ENCODE measurements around the gene GALNT7.
"Not testable (repeated sequence)": the region's sequence is repeated elsewhere in the genome, so short reads cannot be mapped to it uniquely, and the experiment has no call there.

GALNT7 gene

DNA sequence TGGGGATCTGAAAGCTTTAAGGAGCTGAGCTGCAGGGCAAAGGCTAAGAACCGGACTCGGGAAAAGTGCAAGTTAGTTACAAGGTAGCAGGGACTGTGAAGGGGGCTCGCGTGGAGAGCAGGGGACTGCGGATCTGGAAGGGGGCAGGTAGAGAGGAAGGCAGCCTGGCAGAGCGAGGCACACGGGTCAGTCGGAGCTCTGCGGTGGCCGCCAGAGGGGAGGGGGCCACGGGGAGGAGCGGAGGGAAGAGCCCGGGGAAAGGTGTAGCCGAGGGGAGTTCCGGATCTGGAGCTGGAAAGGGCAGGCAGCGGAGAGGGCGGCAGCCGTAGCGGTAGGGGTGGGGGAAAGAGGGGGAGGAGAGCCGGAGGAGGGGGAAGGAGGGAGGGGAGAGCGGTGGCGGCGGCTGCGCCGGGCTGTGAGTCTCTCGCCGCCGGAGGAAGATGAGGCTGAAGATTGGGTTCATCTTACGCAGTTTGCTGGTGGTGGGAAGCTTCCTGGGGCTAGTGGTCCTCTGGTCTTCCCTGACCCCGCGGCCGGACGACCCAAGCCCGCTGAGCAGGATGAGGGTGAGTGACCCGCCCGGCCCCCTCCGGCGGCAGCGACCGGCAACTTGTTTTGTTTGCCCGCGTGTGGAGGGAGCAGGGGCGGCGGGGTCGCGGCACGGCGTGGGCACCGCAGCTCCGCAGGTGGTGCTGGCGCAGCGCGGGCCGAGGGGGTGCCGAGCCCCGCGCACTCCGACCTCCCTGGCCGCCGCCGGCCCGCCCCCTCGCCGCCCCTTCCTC lies at the start of gene GALNT7:
GALNT7 (plus strand) TSS at position 416 of the 782 bp plus-strand sequence; CDS start at position 441, 25 bp downstream.
- DNase-seq = peak; percentile 20 to 64

GRCh38 chr4:173118819-173119218 lies 49.8 kb upstream of the GALNT7 start:
- not testable (repeated sequence) for DNase-seq

DNA sequence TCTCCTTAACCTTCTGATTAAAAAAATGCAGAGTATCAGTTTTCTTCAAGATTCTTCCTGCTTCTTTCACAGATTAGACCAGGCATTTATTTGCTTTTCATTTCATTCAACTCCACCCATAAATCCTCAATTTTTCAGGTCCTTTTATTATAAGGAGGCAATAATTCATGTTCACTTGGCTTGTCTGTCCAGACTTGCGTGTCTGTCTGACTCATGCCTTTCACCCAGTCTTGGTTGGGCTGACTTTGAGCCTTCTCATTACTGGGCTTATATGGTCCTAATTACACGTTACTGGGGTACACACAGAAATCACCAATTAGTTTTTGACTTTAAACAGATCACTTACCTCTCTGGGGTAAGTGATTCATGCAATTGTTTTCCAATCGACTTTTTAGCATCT lies 48.8 kb upstream of the GALNT7 start:
- DNase-seq = no peak

DNA sequence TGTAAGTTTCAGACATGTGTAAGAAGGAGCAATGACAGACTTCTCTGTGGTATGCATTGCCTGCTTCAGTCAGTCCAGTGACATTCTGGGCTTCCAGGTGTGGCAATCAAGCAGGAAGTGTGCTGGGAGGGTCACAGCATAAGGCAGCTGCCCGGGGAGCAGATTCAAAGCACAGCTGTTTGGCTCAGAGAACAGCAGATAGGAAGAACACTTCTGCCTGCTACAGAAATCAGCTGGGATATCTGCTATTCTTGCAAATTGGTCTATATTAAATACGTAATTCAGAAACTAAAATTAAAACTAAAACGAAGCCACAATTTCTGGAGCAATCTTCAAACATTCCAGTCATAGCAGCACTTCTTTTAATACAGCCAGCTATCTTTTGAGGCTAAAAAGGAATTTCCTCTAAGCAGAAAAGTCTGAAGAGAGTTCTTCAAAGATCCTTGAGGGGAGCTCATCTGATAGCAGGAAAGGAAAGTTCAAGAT lies 47.5 kb upstream of the GALNT7 start:
- peak in 1 of 2 experiments; percentile 10 for DNase-seq

GRCh38 chr4:173124209-173124865 lies 44.3 kb upstream of the GALNT7 start:
- no peak for DNase-seq

GRCh38 chr4:173125216-173125812 lies 43.3 kb upstream of the GALNT7 start:
- no peak for DNase-seq

DNA sequence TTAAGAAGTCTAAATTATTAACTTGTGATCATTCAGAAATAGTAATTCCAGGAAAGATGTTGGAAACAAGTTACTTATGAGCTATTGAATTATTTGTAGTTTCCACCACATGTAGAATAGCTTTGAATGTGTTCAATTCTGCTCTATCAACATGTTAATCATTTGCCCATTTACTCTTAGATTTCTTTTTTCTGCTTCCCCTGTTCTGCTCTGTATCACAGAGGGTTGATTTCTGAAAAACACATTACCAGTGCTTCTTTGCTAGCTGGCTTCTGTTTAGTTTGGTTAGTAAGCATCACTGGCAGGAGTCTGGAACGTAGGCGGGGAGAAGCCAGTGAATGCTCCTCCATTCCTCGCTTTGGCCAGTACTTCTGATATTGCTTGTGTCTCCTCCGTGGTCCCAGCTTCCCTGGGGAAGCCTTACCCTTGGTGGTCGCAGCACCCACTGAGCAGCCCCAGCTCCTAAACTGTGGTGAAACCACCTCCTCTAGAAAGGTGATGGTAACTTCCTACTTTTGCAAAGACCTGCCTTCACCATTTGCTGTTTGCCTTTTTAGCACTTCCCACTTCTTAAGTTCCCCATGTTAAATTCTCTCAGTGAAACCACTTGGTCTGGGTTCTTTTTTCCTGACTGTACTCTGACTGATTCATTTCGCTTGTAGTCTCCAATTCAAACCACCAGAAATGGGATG lies 40.3 kb upstream of the GALNT7 start:
- no peak for DNase-seq

- no peak for DNase-seq
Observed at GRCh38 chr4:173130687-173131086, 37.9 kb upstream of the GALNT7 start.

DNA sequence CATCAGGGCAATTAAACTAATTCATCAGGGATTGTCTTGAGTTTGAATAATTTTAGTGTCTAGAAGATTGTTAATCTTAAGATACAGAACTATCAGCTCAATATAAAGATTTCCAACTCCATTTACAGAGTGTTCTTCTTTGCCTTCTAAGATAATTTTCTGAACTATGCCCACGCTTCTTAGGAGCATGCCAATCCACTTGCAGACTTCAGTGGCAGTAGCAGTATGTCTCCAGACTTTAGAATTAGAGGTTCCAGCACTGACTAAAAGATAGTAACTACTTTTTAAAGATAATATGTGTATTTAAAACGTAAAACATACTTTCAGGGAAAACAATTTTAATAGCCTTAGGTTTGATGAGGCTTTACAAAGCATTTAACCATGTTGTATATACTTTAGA lies 34.2 kb upstream of the GALNT7 start:
- no peak for DNase-seq

DNA sequence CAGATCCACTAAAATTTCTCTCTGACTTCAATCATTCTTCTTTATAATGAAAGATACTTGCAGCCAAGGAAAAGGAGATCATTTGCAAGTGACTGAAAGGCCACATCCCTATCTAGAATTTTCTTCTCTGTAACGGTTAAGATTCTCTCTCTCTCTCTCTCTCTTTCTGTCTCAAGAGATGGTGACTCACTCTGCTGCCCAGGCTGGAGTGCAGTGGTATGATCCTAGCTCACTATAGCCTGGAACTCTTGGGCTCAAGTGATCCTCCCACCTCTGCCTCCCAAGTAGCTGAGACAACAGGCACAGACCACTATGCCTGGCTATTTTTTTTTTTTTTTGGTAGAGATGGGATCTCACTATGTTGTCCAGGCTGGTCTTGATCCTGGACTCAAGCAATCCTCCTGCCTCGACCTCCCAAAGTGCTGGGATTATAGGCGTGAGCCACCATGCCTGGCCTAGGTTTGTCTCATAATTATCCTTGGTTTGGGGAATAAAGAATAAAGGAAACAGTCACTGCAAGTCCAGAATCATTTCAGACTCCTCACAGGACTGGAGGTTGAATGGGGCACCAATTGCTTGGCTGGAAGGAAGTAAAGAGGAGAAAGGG lies 33.3 kb upstream of the GALNT7 start:
- DNase-seq = no peak

DNA sequence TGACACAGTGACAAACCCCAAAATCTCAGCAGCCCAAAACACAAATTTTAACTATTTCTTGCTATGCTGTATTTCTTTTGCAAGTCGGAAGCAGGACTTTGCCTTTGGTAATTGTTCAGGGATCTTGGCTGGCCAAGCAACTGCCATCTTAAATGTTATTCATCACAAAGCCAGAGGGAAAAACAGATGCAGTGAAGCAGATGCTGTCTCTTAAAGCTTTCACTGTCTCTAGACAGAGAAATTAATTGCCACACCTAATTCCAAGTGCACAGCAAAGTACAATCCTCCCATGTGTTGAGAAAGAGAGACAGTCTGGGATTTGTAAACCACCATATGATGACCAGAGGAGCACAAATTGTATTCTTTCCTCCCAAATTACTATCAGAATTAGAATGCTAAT lies 30.0 kb upstream of the GALNT7 start:
- no peak for DNase-seq

- DNase-seq = no peak
Observed at GRCh38 chr4:173139561-173139960, 29.1 kb upstream of the GALNT7 start.

GRCh38 chr4:173145131-173145530 lies 23.5 kb upstream of the GALNT7 start:
- DNase-seq = no peak

- DNase-seq = no peak
Observed at GRCh38 chr4:173146456-173146855, 22.2 kb upstream of the GALNT7 start.

GRCh38 chr4:173151496-173151895 lies 17.1 kb upstream of the GALNT7 start:
- DNase-seq = no peak

GRCh38 chr4:173152104-173152503 lies 16.5 kb upstream of the GALNT7 start:
- DNase-seq = no peak

DNA sequence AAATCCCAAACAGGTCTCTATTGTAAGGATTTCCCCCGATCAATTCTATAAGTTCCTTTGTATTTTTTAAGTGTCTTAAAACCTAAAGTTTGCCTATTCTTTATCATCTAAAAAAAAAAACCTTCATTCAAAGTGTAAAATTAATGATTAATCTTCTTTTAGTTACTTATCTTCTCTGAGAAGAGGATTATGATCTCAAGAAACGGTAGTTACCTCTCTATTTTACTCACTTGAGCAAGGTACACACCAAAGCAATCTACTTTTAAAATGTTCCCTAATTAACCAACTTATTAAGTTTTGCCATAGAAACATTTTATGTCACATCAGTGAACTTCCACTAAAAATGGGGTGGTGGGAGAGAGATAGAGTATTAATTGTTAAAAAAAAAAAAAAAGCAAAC lies 15.2 kb upstream of the GALNT7 start:
- no peak for DNase-seq

DNA sequence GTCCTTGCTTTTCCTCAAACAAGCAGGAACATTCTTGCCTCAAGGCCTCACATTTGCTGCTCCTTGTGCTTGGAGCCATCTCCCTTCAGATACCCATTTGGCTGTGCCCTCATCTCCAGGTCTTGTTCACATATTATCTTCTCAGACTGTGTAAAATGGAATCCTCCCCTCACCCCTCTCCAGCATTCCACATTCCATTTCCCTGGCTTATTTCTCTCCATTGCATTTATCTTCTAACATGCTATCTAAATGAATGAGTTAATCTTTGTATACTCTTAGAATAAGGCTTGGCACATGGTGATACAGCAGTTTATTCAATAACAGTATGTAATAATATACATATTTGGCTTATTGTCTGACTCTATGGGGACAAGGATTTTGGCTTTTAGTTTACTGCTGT lies 8.8 kb upstream of the GALNT7 start:
- DNase-seq = no peak

GRCh38 chr4:173160871-173161270 lies 7.7 kb upstream of the GALNT7 start:
- no peak for DNase-seq

GRCh38 chr4:173161311-173161710 lies 7.3 kb upstream of the GALNT7 start:
- no peak for DNase-seq

DNA sequence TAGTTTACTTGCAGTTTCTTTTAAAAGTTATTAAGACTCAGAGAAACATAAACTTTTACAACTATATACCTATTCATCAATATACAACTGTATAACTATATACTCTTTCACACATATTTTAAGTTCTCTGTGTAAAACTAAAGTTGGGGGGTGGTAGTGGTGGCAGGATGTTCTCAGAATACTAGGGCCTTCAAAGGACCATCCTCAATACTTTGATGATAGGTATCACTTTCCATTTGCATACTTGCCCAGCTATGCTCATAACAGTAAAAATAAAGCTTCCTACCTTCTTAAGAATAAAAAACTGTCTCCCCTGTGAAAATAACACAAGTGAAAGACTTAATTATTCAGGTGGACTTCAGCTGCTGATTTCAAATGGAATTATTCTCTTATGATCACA lies 2.9 kb upstream of the GALNT7 start:
- DNase-seq = no peak

DNA sequence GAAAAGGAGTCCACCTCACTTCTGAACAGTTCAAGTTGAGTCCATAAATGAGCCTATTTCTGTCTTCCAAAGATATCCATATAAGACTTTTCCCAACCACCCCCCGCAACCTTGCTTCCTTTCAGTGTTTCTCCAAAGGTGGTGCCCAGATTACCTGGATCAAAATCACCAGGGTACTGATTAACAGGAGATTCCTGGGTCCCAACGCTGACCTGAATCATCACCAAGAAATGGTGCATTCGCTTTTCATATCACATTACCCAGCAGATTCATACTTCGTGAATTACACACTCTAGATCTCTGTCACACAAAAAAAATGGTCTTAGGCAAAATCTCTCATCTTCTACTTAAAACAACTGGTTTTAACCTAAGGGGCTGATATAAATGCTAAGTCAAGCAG lies 2.1 kb upstream of the GALNT7 start:
- DNase-seq = no peak
